CD4-positive, alpha-beta T cell (primary cell): Measurements from ENCODE around the gene METTL24. TPM values are rescaled to one million over a fixed set of nuclear protein-coding genes. Genes with fewer than 3 reads are reported as not detected.
A peak's percentile ranks its signal among the peaks of the same experiment; 100 is the strongest.

ENCODE experiments used
- ATAC-seq: fragments of 200-7000 bp; cut with Tn5 transposase; one replicate; pipeline ENCODE4 v1.10.0; 2022; ENCODE audit warnings: mild to moderate bottlenecking; ENCODE audit not compliant: poor library complexity
- CTCF ChIA-PET: fragments of 350-600 bp; sonication (Branson Sonifier 250); formaldehyde crosslinking; loops from one replicate; lab custom pipeline; 2021; ENCODE audit warnings: antibody characterized with exemption, inconsistent platforms; lab: Charles Lee
- POLR2A ChIA-PET: fragments of 350-600 bp; sonication (Branson Sonifier 250); formaldehyde crosslinking; loops from one replicate; lab custom pipeline; 2021; ENCODE audit warnings: antibody characterized with exemption, inconsistent platforms; lab: Charles Lee
- DNase-seq, 14 experiments: peaks; one replicate each; pipeline ENCODE4 v3.0.0-alpha.2; 2013 to 2020; ENCODE audit warnings: mixed read lengths in 2 of 14
- H3K27ac ChIP-seq, 2 donors: one replicate each; pipeline versions ENCODE4 v1.5.1 to v1.7.0; 2013; ENCODE audit warnings: low read length in 2 of 2, low read depth in 1 of 2, mild to moderate bottlenecking in 1 of 2
- H3K27me3 ChIP-seq, 2 experiments: 1 replicate in 1 of 2; 2 replicates in 1 of 2; pipeline versions ENCODE4 v1.6.1 to v1.7.0; 2013; ENCODE audit warnings: low read length in 2 of 2, control low read depth in 1 of 2, mild to moderate bottlenecking in 1 of 2, moderate library complexity in 1 of 2; ENCODE audit not compliant: insufficient read depth in 2 of 2, control insufficient read depth in 1 of 2
- H3K36me3 ChIP-seq: one replicate; pipeline ENCODE4 v1.6.1; 2013; ENCODE audit warnings: low read length, control low read depth; ENCODE audit not compliant: insufficient read depth
- H3K4me1 ChIP-seq: one replicate; pipeline ENCODE4 v1.6.1; 2013; ENCODE audit warnings: low read length, control low read depth; ENCODE audit not compliant: insufficient read depth
- H3K4me3 ChIP-seq: one replicate; pipeline ENCODE4 v1.5.1; 2013; ENCODE audit warnings: mild to moderate bottlenecking, low read length, moderate library complexity
- H3K9me3 ChIP-seq, 2 experiments: 1 replicate in 1 of 2; 2 replicates in 1 of 2; pipeline versions ENCODE4 v1.6.1 to v1.7.0; 2013; ENCODE audit warnings: low read length in 2 of 2, mild to moderate bottlenecking in 2 of 2, control low read depth in 1 of 2, moderate library complexity in 1 of 2; ENCODE audit not compliant: control insufficient read depth in 1 of 2, insufficient read depth in 1 of 2
- H3K27ac Mint-ChIP-seq: one replicate; pipeline ENCODE4 v1.8.0; 2020; ENCODE audit warnings: mixed read lengths
- H3K27me3 Mint-ChIP-seq: one replicate; pipeline ENCODE4 v1.8.0; 2021; ENCODE audit warnings: mixed read lengths
- H3K36me3 Mint-ChIP-seq: one replicate; pipeline ENCODE4 v1.8.0; 2021; ENCODE audit warnings: low read depth, mixed read lengths
- H3K4me1 Mint-ChIP-seq: one replicate; pipeline ENCODE4 v1.8.0; 2021; ENCODE audit warnings: low read depth, mixed read lengths
- H3K4me3 Mint-ChIP-seq: one replicate; pipeline ENCODE4 v1.8.0; 2020; ENCODE audit warnings: mild to moderate bottlenecking, mixed read lengths
- H3K9me3 Mint-ChIP-seq: one replicate; pipeline ENCODE4 v1.8.0; 2020; ENCODE audit warnings: mixed read lengths
- CTCF ChIP-seq: fragments of 200-600 bp; IDR thresholded peaks from one replicate; pipeline ENCODE4 v1.8.0; 2022; ENCODE audit warnings: antibody characterized with exemption, mild to moderate bottlenecking
- intact Hi-C, 2 experiments: fragments of 100-400 bp; cut with DNase I in 1 of 2; cut with micrococcal nuclease in 1 of 2; formaldehyde crosslinking; loops; one replicate each; pipeline versions ENCODE4 v1.15.1 to v1.9.0; 2023 to 2025; cut with DNase I, micrococcal nuclease
- total RNA-seq, 174 experiments: library from RNA in 2 of 174; stranded (reverse) in 2 of 174; gene quantifications; one replicate each; pipeline ENCODE4 v1.2.3 and lab custom pipeline; 2021 to 2026

The METTL24 gene
- total RNA-seq, 2 experiments from 2014 or later = not detected

- H3K36me3 Mint-ChIP-seq = no peaks in the 10 kb centered on the region
- POLR2A ChIA-PET = no interaction called here
- H3K4me3 ChIP-seq = no peak overlapping the region
- no peaks in the 10 kb centered on the region for H3K36me3 ChIP-seq
- no peaks in the 10 kb centered on the region for H3K9me3 ChIP-seq
- peak overlapping the region; percentile 36 for H3K4me3 Mint-ChIP-seq
- H3K27me3 Mint-ChIP-seq = peaks cover 20% of the 10 kb centered on the region
- no peak overlapping the region for H3K27ac Mint-ChIP-seq
- H3K27ac ChIP-seq = no peak overlapping the region
- peaks cover 0 to 8% of the 10 kb centered on the region in 2 experiments for H3K27me3 ChIP-seq
- H3K4me1 ChIP-seq = no peaks in the 10 kb centered on the region
- CTCF ChIA-PET = interaction anchor here (1.4 kb wide), 1 partner anchor 24 kb away, joined by 4 read pairs; no protein-coding TSS in a partner anchor
- no peaks in the 10 kb centered on the region for H3K9me3 Mint-ChIP-seq
- intact Hi-C loops = no loop called here
- TF ChIP-seq CTCF = no peak
- no peaks in the 10 kb centered on the region for H3K4me1 Mint-ChIP-seq
- no peak for ATAC-seq
- peak in 2 of 14 experiments; percentile 4 to 34 for DNase-seq
Observed at GRCh38 chr6:110296241-110297025, 61.7 kb downstream of the METTL24 start.

DNA sequence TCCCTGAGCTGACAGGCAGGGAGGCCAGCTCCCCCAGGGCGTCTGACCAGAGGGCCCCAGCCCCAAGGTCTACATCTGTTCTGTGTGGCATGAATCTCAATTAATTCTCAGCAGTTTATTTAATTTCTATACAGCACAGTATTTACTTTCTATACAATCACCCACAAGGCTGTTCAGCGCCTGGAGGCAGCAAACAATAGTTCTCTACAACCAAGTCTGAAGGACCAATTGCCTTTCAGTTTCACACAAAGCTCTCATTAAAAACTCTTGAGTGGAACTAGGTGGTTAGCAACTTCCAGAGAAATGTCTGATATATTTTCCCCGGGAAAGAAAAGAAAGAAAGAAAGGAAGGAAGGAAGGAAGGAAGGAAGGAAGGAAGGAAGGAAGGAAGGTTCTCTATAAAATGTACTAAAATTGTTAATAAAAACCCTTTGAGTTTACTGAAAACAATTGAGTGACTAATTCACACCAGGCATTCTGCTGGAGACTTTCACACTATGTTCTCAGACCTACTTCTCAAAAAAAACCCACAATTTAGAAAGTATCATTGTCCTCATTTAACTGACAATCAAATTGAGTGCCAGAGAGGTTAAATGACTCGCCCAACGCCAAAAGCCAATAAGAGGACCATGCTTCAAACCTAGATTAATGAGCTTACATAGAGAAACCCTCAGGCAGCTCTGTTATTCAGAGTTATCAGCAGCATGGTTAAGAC lies 62.5 kb downstream of the METTL24 start:
- H3K27me3 ChIP-seq = peaks cover 0 to 8% of the 10 kb centered on the region in 2 experiments
- no peaks in the 10 kb centered on the region for H3K9me3 ChIP-seq
- ChIA-PET POLR2A (no interaction called here), CTCF (interaction anchor here (0.7 to 1.4 kb wide), 2 partner anchors 25 to 49 kb away, joined by 3 to 4 read pairs; no protein-coding TSS in a partner anchor)
- Mint-ChIP-seq H3K4me3 (no peak overlapping the region), H3K9me3 (peaks cover 3% of the 10 kb centered on the region), H3K27ac (no peak overlapping the region), H3K36me3 (no peaks in the 10 kb centered on the region), H3K4me1 (no peaks in the 10 kb centered on the region), H3K27me3 (peaks cover 14% of the 10 kb centered on the region)
- no peak overlapping the region for H3K4me3 ChIP-seq
- ATAC-seq (no peak), DNase-seq (peak in 1 of 14 experiments; percentile 10)
- TF ChIP-seq CTCF = no peak
- no peaks in the 10 kb centered on the region for H3K4me1 ChIP-seq
- no peaks in the 10 kb centered on the region for H3K36me3 ChIP-seq
- intact Hi-C loops = no loop called here
- H3K27ac ChIP-seq = no peak overlapping the region

DNA sequence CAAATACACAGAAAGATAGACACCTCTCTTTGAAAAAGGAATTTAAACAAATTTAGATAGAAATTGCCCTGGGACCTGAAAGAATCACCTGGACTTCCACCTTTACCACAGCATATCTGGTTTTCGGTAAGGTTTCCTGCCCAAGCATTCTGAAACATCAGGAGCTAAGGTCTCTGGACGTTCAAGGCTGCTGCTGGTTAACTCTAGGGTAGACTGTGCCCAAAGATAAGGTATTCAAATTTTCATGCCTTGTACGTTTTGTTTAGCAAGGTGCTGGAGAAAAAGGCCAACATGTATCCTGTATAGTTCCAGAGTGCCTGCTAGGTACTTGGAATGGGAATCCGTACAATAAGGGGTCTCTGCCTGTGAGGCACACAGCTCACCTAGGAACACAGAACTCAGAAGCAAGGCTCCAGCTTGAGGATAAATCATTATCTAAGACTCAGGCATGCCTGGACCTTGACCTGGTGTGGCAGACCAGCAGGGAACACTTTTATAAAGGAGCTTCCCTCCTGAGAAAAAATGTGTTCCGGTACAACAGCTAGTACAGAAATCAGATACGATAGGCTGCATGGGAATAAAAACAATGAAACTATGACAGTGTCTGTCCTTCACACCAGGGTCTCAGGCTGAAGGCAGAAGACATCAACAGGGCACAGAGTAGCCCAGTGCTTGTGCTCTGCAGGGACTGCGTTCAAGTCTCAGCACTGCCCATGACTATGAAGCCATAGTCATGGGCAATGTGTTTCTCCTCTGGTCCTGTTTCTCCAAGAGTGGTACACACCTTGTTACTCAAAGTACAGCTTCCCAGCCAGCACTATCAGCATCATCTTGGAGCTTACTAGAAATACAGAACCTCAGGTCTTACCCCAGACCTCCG lies 70.4 kb downstream of the METTL24 start:
- ATAC-seq = no peak
- no peak overlapping the region for H3K4me3 ChIP-seq
- Mint-ChIP-seq H3K36me3 (no peaks in the 10 kb centered on the region), H3K4me3 (no peak overlapping the region), H3K4me1 (no peaks in the 10 kb centered on the region), H3K27me3 (peaks cover 4% of the 10 kb centered on the region), H3K27ac (no peak overlapping the region), H3K9me3 (peaks cover 10% of the 10 kb centered on the region)
- H3K36me3 ChIP-seq = no peaks in the 10 kb centered on the region
- DNase-seq = no peak
- ChIA-PET POLR2A (no interaction called here), CTCF (no interaction called here)
- H3K4me1 ChIP-seq = no peaks in the 10 kb centered on the region
- no peak overlapping the region for H3K27ac ChIP-seq
- peaks cover 0 to 5% of the 10 kb centered on the region in 2 experiments for H3K27me3 ChIP-seq
- no peak for TF ChIP-seq CTCF
- no peaks in the 10 kb centered on the region for H3K9me3 ChIP-seq
- intact Hi-C loops = no loop called here
